ENCODE results near the gene C4orf50. TPM values are rescaled to one million over a fixed set of nuclear protein-coding genes. Genes with fewer than 3 reads are reported as not detected.

C4orf50 gene
- total and polyA plus RNA-seq, 2 of the 4 experiments (the other 2 are of a cell fraction) = not detected

GRCh38 chr4:5932035-5932568, 86.1 kb downstream of the C4orf50 start:
- Histone ChIP-seq H2AFZ (replicated peaks; ENCODE audit: low read length, poor library complexity) (no peak overlapping the region), H3K9me3 (ENCODE audit: control insufficient read depth, insufficient read depth, low read length) (no peaks in the 10 kb centered on the region), H3K27me3 (ENCODE audit: control insufficient read depth, insufficient read depth, low read length) (peaks cover 12% of the 10 kb centered on the region), H3K27ac (ENCODE audit: insufficient read depth, low read length) (no peak overlapping the region), H3K9ac (ENCODE audit: low read depth, low read length) (no peak overlapping the region), H4K8ac (ENCODE audit: low read depth in 2 of 2, low read length in 2 of 2) (no peak overlapping the region), H3K9me1 (ENCODE audit: insufficient read depth, low read length) (no peaks in the 10 kb centered on the region), H2BK5ac (ENCODE audit: low read depth, low read length, poor library complexity, severe bottlenecking) (no peak overlapping the region), H4K91ac (ENCODE audit: insufficient read depth, low read depth, low read length) (no peak overlapping the region), H4K5ac (ENCODE audit: low read depth, low read length) (no peak overlapping the region), H3K4me1 (ENCODE audit: control insufficient read depth, insufficient read depth, low read length) (no peaks in the 10 kb centered on the region), H4K20me1 (ENCODE audit: insufficient read depth, low read length) (no peaks in the 10 kb centered on the region), H3K56ac (ENCODE audit: extremely low read depth, insufficient read depth, low read length) (no peak overlapping the region), H3K4me3 (ENCODE audit: insufficient read depth, low read depth, low read length) (no peak overlapping the region), H3K18ac (ENCODE audit: low read depth, low read length) (no peak overlapping the region), H3K36me3 (ENCODE audit: control insufficient read depth, insufficient read depth, low read length) (no peaks in the 10 kb centered on the region), H2BK120ac (ENCODE audit: low read depth, low read length) (no peak overlapping the region), H2BK20ac (ENCODE audit: low read depth, low read length) (no peak overlapping the region), H2BK15ac (ENCODE audit: low read depth, low read length) (no peak overlapping the region), H2AK9ac (replicated peaks; ENCODE audit: low read depth, low read length, poor library complexity) (no peak overlapping the region), H3K4me2 (ENCODE audit: low read depth, low read length) (no peak overlapping the region), H2AK5ac (ENCODE audit: low read depth, low read length) (no peak overlapping the region), H3K4ac (ENCODE audit: low read depth, low read length) (no peak overlapping the region), H3K79me1 (ENCODE audit: low read depth in 1 of 2, low read length in 2 of 2) (no peaks in the 10 kb centered on the region), H3K23ac (ENCODE audit: low read depth, low read length) (no peak overlapping the region), H3K14ac (replicated peaks; ENCODE audit: low read depth, low read length) (no peak overlapping the region)
- ChIA-PET POLR2A (ENCODE audit: unreplicated experiment) (no interaction called here), CTCF (no interaction called here)
- intact Hi-C loops (cut with micrococcal nuclease) (no loop called here), in situ Hi-C loops (cut with MboI; ENCODE audit: low sequenced_read_pairs) (no loop called here), dilution Hi-C loops (cut with HindIII; ENCODE audit: low sequenced_read_pairs, unreplicated experiment) (no loop called here)
- 77% methylated on average over 2 of the region's 12 CpGs; no CpG with 5 or more reads in 1 of the 2 experiments for WGBS, 2 experiments (ENCODE audit: extremely low coverage in 2 of 2, insufficient read length in 1 of 2)
- DNase-seq (no peak), ATAC-seq (ENCODE audit: low read depth) (no peak)
- no peak for TF ChIP-seq MAZ (IDR thresholded peaks at IDR 0.05; ENCODE audit: borderline replicate concordance, low read depth, low read length)
- no TSS peak for BruUV-seq (replicated peaks)

All from IMR-90 (cell line).